ENCODE results near the gene IQCE. TPM values are rescaled to one million over a fixed set of nuclear protein-coding genes. Genes with fewer than 3 reads are reported as not detected.
A peak's percentile ranks its signal among the peaks of the same experiment; 100 is the strongest.

IQCE gene
- total and polyA plus RNA-seq, 2 donors (not counting 1 experiment from before 2014, with no cell fraction given) = 3.5 to 9.5 TPM

DNA sequence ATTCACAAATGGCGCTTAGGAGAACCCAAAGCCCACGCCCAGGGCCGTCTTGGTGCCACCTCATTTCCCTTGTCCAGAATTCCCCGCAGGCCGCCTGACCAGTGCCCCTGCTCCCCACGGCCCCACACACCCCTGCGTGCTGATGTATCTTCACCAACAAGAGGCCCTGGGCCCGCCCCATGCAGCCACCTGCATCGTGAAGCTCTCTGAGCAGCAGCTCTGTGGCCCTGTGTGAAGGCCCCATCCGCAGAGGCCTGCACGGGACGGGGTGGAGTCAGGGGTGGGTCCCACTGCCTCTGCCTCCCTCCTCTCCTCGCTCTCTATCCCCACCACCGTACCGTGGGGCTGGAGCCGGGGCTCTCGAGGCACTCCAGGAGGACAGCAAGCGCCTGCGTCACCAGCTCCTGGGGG, 18.1 kb upstream of the IQCE start:
- Histone ChIP-seq H3K4me2 (replicated peaks; ENCODE audit: low read depth, low read length, poor library complexity, severe bottlenecking) (no peak overlapping the region), H3K4me3 (ENCODE audit: control extremely low read depth in 1 of 5, extremely low read depth in 1 of 5, insufficient read depth in 1 of 5, low read depth in 2 of 5, low read length in 4 of 5) (no peak overlapping the region), H3K27ac (ENCODE audit: low read length in 2 of 2) (no peak overlapping the region), H2AFZ (ENCODE audit: insufficient read depth, low read depth, low read length, poor library complexity, severe bottlenecking) (no peak overlapping the region), H3K79me2 (ENCODE audit: control insufficient read depth, insufficient read depth, low read length) (no peaks in the 10 kb centered on the region), H4K20me1 (ENCODE audit: control insufficient read depth, insufficient read depth, low read length, poor library complexity, severe bottlenecking) (peaks cover 6% of the 10 kb centered on the region), H3K4me1 (ENCODE audit: control insufficient read depth in 2 of 2, insufficient read depth in 2 of 2, low read length in 2 of 2) (peaks cover 0 to 9% of the 10 kb centered on the region in 2 donors), H3K9me3 (ENCODE audit: control extremely low read depth in 1 of 3, control insufficient read depth in 2 of 3, insufficient read depth in 1 of 3, low read length in 2 of 3) (no peaks in the 10 kb centered on the region), H3K27me3 (replicated peaks in 1 of 4; ENCODE audit: control extremely low read depth in 1 of 4, control insufficient read depth in 3 of 4, insufficient read depth in 4 of 4, low read length in 3 of 4) (no peaks in the 10 kb centered on the region), H3K9ac (ENCODE audit: low read length) (no peak overlapping the region), H3K36me3 (replicated peaks in 1 of 2; ENCODE audit: control extremely low read depth in 1 of 2, control insufficient read depth in 1 of 2, extremely low read depth in 1 of 2, insufficient read depth in 2 of 2, low read length in 1 of 2) (peaks cover 0 to 63% of the 10 kb centered on the region in 2 experiments)
- POLR2A ChIA-PET = interaction anchor here (0.6 kb wide), 1 partner anchor 222 kb away, joined by 3 read pairs; no protein-coding TSS in a partner anchor
- no peaks in the 10 kb centered on the region for H3K27me3 Mint-ChIP-seq
- no peaks in the 10 kb centered on the region for H3K9me3 Mint-ChIP-seq (ENCODE audit: insufficient read depth)
- ATAC-seq (ENCODE audit: low read depth) (no peak), DNase-seq (peak; percentile 25)
- peaks cover 8% of the 10 kb centered on the region for H3K4me1 Mint-ChIP-seq
- no peak for TF ChIP-seq EZH2 (IDR thresholded peaks at IDR 0.05; ENCODE audit: borderline replicate concordance, insufficient read depth, low read depth, low read length, poor library complexity, severe bottlenecking)
- TF ChIP-seq, protein P1, sequence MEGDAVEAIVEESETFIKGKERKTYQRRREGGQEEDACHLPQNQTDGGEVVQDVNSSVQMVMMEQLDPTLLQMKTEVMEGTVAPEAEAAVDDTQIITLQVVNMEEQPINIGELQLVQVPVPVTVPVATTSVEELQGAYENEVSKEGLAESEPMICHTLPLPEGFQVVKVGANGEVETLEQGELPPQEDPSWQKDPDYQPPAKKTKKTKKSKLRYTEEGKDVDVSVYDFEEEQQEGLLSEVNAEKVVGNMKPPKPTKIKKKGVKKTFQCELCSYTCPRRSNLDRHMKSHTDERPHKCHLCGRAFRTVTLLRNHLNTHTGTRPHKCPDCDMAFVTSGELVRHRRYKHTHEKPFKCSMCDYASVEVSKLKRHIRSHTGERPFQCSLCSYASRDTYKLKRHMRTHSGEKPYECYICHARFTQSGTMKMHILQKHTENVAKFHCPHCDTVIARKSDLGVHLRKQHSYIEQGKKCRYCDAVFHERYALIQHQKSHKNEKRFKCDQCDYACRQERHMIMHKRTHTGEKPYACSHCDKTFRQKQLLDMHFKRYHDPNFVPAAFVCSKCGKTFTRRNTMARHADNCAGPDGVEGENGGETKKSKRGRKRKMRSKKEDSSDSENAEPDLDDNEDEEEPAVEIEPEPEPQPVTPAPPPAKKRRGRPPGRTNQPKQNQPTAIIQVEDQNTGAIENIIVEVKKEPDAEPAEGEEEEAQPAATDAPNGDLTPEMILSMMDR (IDR thresholded peaks at IDR 0.05) = no peak
- CTCF ChIA-PET = interaction anchor here (0.6 kb wide), 1 partner anchor 144 kb away, joined by 3 read pairs; no protein-coding TSS in a partner anchor
- 96% methylated on average over 15 of the region's 19 CpGs for WGBS (ENCODE audit: insufficient coverage)
- H3K27ac Mint-ChIP-seq = no peak overlapping the region
- no peak overlapping the region for H3K4me3 Mint-ChIP-seq
- intact Hi-C loops (cut with micrococcal nuclease) = no loop called here

DNA sequence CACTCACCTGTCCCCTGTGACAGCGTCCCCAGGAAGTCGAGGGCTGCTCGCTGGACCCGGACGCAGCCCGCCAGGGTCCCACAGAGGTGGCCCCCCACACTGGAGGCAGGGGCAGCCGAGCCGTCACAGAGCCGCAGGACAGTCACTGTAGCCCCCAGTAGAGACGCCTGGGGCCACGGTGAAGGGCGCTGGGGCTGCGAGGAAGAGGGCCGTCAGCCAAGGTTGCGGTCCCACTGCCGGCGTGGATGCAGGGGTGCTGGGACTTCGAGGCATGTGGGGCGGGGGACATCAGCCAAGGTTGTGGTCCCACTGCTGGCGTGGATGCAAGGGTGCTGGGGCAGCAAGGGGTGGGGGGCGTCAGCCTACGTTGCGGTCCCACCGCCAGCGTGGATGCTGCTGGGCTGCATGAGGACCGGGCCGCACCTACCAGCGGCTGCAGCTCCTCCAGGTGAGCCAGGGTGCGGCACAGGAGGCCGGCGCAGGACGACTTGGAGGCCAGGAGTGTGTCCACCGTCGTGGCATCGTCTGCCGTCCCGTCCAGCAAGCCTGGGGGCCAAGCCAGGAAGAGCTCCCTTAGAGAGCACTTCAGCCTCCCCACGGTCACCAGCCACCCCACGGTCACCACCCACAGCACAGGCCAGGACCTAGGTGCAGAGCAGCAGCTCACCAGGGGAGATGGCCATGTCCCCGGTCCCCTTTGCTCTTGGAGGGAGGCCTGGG, 17.3 kb upstream of the IQCE start:
- peak; percentile 20 for DNase-seq
- peaks cover 6% of the 10 kb centered on the region for H4K20me1 ChIP-seq (ENCODE audit: control insufficient read depth, insufficient read depth, low read length, poor library complexity, severe bottlenecking)

More for the DNA sequence above, 17.3 kb upstream of the IQCE start:
- Mint-ChIP-seq H3K27ac (no peak overlapping the region), H3K4me1 (peaks cover 8% of the 10 kb centered on the region), H3K4me3 (no peak overlapping the region), H3K9me3 (ENCODE audit: insufficient read depth) (no peaks in the 10 kb centered on the region), H3K27me3 (no peaks in the 10 kb centered on the region)
- peaks cover 0 to 71% of the 10 kb centered on the region in 2 experiments for H3K36me3 ChIP-seq (replicated peaks in 1 of 2; ENCODE audit: control extremely low read depth in 1 of 2, control insufficient read depth in 1 of 2, extremely low read depth in 1 of 2, insufficient read depth in 2 of 2, low read length in 1 of 2)
- no peak overlapping the region for H3K4me3 ChIP-seq (ENCODE audit: control extremely low read depth in 1 of 5, extremely low read depth in 1 of 5, insufficient read depth in 1 of 5, low read depth in 2 of 5, low read length in 4 of 5)
- 97% methylated on average over 39 of the region's 40 CpGs for WGBS (ENCODE audit: insufficient coverage)
- peaks cover 0 to 9% of the 10 kb centered on the region in 2 donors for H3K4me1 ChIP-seq (ENCODE audit: control insufficient read depth in 2 of 2, insufficient read depth in 2 of 2, low read length in 2 of 2)
- ChIA-PET CTCF (interaction anchor here (0.8 kb wide), 1 partner anchor 13 kb away, joined by 3 read pairs; no protein-coding TSS in a partner anchor), POLR2A (interaction anchor here (0.7 kb wide), 1 partner anchor 13 kb away, joined by 12 read pairs; no protein-coding TSS in a partner anchor)
- no peak for ATAC-seq (ENCODE audit: low read depth)
- no peaks in the 10 kb centered on the region for H3K27me3 ChIP-seq (replicated peaks in 1 of 4; ENCODE audit: control extremely low read depth in 1 of 4, control insufficient read depth in 3 of 4, insufficient read depth in 4 of 4, low read length in 3 of 4)
- H3K9ac ChIP-seq (ENCODE audit: low read length) = no peak overlapping the region
- no peaks in the 10 kb centered on the region for H3K9me3 ChIP-seq (ENCODE audit: control extremely low read depth in 1 of 3, control insufficient read depth in 2 of 3, insufficient read depth in 1 of 3, low read length in 2 of 3)
- TF ChIP-seq, protein P1 (IDR thresholded peaks at IDR 0.05) = no peak
- TF ChIP-seq EZH2 (IDR thresholded peaks at IDR 0.05; ENCODE audit: borderline replicate concordance, insufficient read depth, low read depth, low read length, poor library complexity, severe bottlenecking) = no peak
- intact Hi-C loops (cut with micrococcal nuclease) = no loop called here
- H3K4me2 ChIP-seq (replicated peaks; ENCODE audit: low read depth, low read length, poor library complexity, severe bottlenecking) = no peak overlapping the region
- no peak overlapping the region for H3K27ac ChIP-seq (ENCODE audit: low read length in 2 of 2)
- peaks cover 6% of the 10 kb centered on the region for H3K79me2 ChIP-seq (ENCODE audit: control insufficient read depth, insufficient read depth, low read length)
- H2AFZ ChIP-seq (ENCODE audit: insufficient read depth, low read depth, low read length, poor library complexity, severe bottlenecking) = no peak overlapping the region
